BJ (cell line): ENCODE data around the gene ZNF143. TPM values are rescaled to one million over a fixed set of nuclear protein-coding genes. Genes with fewer than 3 reads are reported as not detected.

Experiments
- CTCF ChIA-PET: fragments of 350-600 bp; formaldehyde crosslinking; extraction: SDS; loops from one replicate; lab custom pipeline; 2021; ENCODE audit warnings: antibody characterized with exemption, inconsistent platforms; lab: Yijun Ruan, JAX
- POLR2A ChIA-PET: fragments of 300-600 bp; sonication (Branson Sonifier 250); formaldehyde crosslinking; extraction: SDS; loops from one replicate; lab custom pipeline; 2021; ENCODE audit warnings: antibody characterized with exemption; lab: Charles Lee
- DNase-seq: peaks from one replicate; pipeline ENCODE4 v3.0.0-alpha.2; 2011; ENCODE audit warnings: low read depth
- H3K27me3 ChIP-seq: 2 replicates; pipeline ENCODE4 v1.6.0; 2011; ENCODE audit warnings: low read length; ENCODE audit not compliant: control insufficient read depth, insufficient read depth
- H3K36me3 ChIP-seq: 2 replicates; pipeline ENCODE4 v1.5.1; 2011; ENCODE audit warnings: low read length; ENCODE audit not compliant: control insufficient read depth, insufficient read depth
- H3K4me3 ChIP-seq: 2 replicates; pipeline ENCODE4 v1.5.1; 2011; ENCODE audit warnings: low read depth, mild to moderate bottlenecking, control low read depth, low read length
- polyA plus RNA-seq: library from polyadenylated mRNA; depleted of rRNA; stranded (reverse); fragments of >200 nt; gene quantifications from 2 replicates; pipeline ENCODE4 v1.2.3, GENCODE V29; 2011
- TF ChIP-seq, protein P1 (sequence below): IDR thresholded peaks from 2 replicates; pipeline ENCODE4 v1.5.1; 2011; ENCODE audit warnings: low read depth, mild to moderate bottlenecking, control low read depth, inconsistent platforms, low read length, moderate library complexity; ENCODE audit not compliant: insufficient read depth

Gene ZNF143
- polyA plus RNA-seq, 1 experiment = 27.8 TPM

DNA sequence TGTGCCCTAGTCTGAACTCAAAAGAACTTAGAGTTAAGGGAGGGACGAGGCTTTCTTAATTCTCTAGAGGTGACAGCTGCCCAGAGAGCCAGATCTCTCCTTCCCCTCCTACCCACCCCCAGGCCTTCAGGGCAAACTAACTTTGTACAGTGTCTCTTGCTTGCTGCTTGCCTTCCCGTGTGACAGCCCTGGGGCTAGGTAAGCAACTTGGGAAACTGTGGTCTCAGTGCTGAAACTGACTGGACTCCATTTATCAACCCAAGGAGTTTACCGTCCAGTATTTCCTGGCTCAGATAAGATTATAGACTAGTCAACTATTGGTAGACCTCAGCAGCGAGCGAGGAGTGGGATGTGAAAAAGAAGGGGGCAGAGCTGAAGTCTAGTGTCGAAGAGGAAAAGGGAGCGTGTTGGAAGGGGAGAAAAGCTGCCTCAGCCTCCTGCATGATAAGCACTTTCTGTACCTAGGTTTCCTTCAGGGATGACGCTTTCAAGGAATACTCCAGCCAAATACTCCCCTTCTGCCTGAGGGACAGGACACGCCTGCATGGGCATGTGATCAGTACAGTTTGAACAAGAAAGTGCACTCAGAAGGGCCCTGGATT is 69.3 kb downstream of the ZNF143 start:
- TF ChIP-seq, protein P1, sequence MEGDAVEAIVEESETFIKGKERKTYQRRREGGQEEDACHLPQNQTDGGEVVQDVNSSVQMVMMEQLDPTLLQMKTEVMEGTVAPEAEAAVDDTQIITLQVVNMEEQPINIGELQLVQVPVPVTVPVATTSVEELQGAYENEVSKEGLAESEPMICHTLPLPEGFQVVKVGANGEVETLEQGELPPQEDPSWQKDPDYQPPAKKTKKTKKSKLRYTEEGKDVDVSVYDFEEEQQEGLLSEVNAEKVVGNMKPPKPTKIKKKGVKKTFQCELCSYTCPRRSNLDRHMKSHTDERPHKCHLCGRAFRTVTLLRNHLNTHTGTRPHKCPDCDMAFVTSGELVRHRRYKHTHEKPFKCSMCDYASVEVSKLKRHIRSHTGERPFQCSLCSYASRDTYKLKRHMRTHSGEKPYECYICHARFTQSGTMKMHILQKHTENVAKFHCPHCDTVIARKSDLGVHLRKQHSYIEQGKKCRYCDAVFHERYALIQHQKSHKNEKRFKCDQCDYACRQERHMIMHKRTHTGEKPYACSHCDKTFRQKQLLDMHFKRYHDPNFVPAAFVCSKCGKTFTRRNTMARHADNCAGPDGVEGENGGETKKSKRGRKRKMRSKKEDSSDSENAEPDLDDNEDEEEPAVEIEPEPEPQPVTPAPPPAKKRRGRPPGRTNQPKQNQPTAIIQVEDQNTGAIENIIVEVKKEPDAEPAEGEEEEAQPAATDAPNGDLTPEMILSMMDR = no peak
- Histone ChIP-seq H3K36me3 (no peaks in the 10 kb centered on the region; the same call in 1 of the 2 replicates), H3K27me3 (no peaks in the 10 kb centered on the region), H3K4me3 (no peak overlapping the region)
- no peak for DNase-seq
- ChIA-PET CTCF (interaction anchor here (0.8 to 1.4 kb wide), 2 partner anchors 71 to 83 kb away, joined by 3 read pairs; no protein-coding TSS in a partner anchor), POLR2A (no interaction called here)

DNA sequence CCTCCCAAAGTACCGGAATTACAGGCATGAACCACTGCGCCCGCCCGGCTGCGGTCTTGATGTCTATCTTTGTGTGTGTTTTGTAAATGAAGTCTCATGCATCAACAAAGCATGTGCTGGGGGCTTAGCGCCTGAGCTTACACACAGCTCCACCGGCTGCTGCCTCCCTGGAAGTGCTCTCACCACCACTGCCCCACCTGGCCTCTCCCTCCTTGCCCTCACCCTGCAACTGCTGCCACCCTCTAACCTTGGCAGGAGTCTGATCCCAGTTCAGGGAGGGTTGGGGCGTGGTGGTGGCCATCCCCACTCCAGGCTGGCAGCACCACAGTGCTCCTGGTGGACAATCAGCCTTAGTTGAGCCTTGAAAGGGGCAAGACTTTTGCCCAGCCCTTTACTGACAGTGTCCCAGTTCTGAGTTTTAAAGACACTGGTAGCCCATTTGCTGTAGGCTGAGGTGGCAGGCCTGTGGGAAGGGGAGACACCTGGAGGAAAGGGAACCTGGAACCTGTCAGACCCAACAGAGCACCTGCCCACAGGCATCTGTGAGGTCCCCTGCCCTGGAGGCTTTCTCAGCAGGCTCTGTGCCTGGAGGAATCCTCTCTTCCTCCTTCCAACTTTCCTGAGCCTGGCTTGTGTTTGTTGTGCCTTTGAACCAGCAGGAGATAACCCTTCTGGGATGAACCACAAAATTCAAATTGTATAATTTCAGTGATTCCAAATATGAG is 70.3 kb downstream of the ZNF143 start:
- CTCF ChIA-PET = no interaction called here
- DNase-seq = no peak
- Histone ChIP-seq H3K36me3 (no peaks in the 10 kb centered on the region), H3K4me3 (no peak overlapping the region), H3K27me3 (no peaks in the 10 kb centered on the region)
- TF ChIP-seq, protein P1 = no peak
- POLR2A ChIA-PET = no interaction called here

DNA sequence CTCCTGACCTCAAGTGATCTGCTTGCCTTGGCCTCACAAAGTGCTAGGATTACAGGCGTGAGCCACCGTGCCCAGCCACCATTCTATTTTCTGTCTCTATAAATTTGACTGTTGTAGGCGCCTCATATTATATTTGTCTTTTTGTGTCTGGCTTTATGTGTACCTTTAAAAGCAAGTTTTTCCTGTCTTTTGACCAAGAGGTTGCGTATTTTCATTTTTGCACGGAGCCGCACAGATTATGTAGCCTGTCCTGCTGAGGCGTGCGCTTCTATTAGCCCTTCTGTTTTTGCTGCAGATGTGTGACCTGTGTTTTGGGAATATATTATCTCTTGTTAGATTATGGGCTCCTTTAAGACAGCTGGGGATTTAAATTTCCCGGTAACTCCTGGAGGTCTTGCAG is 72.2 kb downstream of the ZNF143 start:
- POLR2A ChIA-PET = interaction anchor here (0.8 kb wide), 1 partner anchor 72 kb away, joined by 3 read pairs; the partner anchor contains the start of gene ZNF143
- CTCF ChIA-PET = interaction anchor here (1.0 kb wide), 1 partner anchor 43 kb away, joined by 4 read pairs; no protein-coding TSS in a partner anchor
- Histone ChIP-seq H3K4me3 (no peak overlapping the region), H3K36me3 (no peaks in the 10 kb centered on the region), H3K27me3 (no peaks in the 10 kb centered on the region)
- TF ChIP-seq, protein P1 = no peak
- DNase-seq = no peak

DNA sequence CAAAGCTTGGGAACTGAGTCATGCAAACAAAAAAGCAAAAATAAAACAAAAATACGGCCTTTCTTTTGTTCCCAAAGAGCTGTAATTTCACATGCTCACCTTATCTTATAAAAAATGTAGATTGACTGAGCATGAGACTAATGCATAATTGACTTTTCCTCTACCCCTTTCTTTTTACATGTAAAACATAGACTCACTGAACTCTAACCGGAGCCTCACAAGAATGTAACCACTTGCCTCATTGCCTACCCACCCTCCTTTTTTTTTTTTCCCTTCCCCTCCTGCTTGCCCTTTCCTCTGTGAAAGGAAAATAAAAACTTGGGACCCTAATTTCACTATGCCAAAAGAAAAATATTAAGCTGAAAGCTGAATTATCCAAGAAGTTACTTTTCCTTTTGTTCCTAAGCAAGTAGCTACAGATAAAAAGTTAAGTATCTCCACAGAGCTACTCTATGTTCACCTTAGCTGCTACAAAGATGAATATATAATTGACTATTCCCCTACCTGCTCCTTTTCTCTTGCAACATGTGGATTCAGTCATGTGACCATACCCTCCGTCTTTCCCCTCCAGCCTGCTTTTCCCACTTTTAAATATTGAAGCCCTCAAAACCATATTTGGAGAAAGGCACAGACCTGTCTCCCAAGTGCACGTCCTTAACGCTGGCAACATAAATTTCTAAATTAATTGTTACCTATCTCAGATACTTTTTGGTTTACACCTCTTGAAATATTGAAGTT is 73.1 kb downstream of the ZNF143 start:
- Histone ChIP-seq H3K4me3 (no peak overlapping the region), H3K27me3 (no peaks in the 10 kb centered on the region), H3K36me3 (no peaks in the 10 kb centered on the region)
- TF ChIP-seq, protein P1 = no peak
- no peak for DNase-seq
- POLR2A ChIA-PET = interaction anchor here (0.8 kb wide), 1 partner anchor 73 kb away, joined by 3 read pairs; the partner anchor contains the start of gene ZNF143
- CTCF ChIA-PET = interaction anchor here (1.0 to 2.5 kb wide), 4 partner anchors 32 to 67 kb away, joined by 3 to 14 read pairs (median 4); no protein-coding TSS in a partner anchor
